Activated CD8-positive, alpha-beta memory T cell treated with anti-CD3 and anti-CD28 coated beads, Interleukin-2, amount 50 U/mL, for 1 hour (primary cell): ENCODE data around the gene NAB2.

ENCODE experiments used
- DNase-seq: peaks from one replicate; pipeline ENCODE4 v3.0.0-alpha.2; 2020; ENCODE audit errors: extremely low read depth

NAB2 gene

GRCh38 chr12:57133013-57133569 is 44.2 kb downstream of the NAB2 start:
- DNase-seq = no peak

- DNase-seq = no peak
Observed at GRCh38 chr12:57133916-57134315, 45.0 kb downstream of the NAB2 start.

- DNase-seq = no peak
Observed at GRCh38 chr12:57134949-57135348, 46.0 kb downstream of the NAB2 start.

GRCh38 chr12:57135527-57136326 is 46.8 kb downstream of the NAB2 start:
- no peak for DNase-seq

GRCh38 chr12:57138526-57139272 is 49.8 kb downstream of the NAB2 start:
- no peak for DNase-seq

GRCh38 chr12:57139796-57140649 is 51.1 kb downstream of the NAB2 start:
- DNase-seq = no peak

GRCh38 chr12:57141249-57141648 is 52.3 kb downstream of the NAB2 start:
- DNase-seq = no peak

GRCh38 chr12:57142121-57142520 is 53.2 kb downstream of the NAB2 start:
- DNase-seq = no peak

- no peak for DNase-seq
Observed at GRCh38 chr12:57142727-57143126, 53.8 kb downstream of the NAB2 start.

GRCh38 chr12:57143454-57143853 is 54.5 kb downstream of the NAB2 start:
- no peak for DNase-seq
